GM18502 (cell line): Measurements from ENCODE around the gene TMEM238.
"Not testable (repeated sequence)": the region's sequence is repeated elsewhere in the genome, so short reads cannot be mapped to it uniquely, and the experiment has no call there.

Experiments
- ATAC-seq: cut with Tn5 transposase; IDR thresholded peaks from one replicate; pipeline ENCODE4 v1.9.1; 2021; ENCODE audit warnings: mild to moderate bottlenecking; ENCODE audit not compliant: unreplicated experiment, poor library complexity

The TMEM238 gene

DNA sequence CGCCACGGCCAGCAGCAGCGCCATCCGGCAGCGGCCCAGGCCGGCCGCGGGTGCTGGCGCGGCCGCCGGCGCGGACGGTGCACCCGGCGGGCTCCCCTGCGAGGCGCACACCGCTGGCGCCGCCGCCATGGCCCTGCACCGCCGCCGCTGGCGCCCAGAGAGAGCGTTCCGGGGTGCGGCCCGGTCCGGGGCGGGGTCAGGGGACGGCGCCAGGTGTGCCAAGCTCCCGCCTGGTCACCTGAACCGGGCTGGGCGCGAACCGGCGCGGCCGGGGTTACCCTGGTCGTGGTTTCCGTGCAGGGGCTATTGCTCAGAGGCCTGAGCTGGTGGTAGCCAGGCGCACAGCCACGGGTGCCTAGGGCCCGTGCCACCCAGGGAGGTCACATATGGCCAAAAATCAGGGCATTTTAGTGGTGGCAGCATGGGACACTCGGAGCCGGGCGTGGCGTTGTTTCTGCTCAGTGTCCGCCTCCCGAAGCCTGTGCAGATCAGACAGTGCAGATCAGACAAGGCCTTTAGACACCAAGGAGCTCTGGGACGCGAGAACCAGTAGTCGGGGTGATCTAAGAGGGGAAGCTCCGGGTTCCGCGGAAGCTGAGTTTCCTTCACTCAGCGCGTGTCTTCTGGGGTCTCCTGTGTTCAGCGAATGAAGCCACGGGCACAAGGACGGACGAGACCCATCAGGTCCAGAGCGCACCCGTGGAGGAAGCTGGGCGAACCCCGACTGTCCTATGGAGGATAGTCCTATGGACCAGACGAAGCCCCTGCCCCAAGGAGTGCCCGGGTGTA is at the start of gene TMEM238:
Gene TMEM238 (minus strand): TSS at position 162 of the 789 bp plus-strand sequence. CDS start 33 bp downstream, at position 129.
- ATAC-seq, result peak; percentile 19

DNA sequence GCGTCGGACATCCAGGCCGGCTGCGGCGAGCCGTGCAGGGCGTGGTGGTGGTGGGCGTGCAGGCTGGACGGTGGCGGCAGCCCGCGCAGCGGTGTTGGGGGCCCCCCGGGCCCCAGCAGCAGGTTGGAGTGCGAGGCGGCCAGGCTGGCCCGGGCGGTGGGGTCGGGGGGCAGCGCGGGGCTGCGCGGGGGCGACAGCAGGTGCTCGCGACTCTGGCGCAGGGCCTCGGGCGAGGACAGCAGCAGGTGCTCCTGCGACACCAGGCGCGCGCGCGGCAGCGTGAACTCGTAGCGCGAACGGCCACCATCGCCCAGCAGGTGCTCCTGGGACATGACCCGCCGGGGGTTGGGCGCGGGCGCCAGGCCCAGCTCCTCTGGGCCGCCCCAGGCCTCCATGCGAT is 49.2 kb upstream of the TMEM238 start:
- no peak for ATAC-seq

GRCh38 chr19:55432241-55432959 is 48.3 kb upstream of the TMEM238 start:
- no peak for ATAC-seq

DNA sequence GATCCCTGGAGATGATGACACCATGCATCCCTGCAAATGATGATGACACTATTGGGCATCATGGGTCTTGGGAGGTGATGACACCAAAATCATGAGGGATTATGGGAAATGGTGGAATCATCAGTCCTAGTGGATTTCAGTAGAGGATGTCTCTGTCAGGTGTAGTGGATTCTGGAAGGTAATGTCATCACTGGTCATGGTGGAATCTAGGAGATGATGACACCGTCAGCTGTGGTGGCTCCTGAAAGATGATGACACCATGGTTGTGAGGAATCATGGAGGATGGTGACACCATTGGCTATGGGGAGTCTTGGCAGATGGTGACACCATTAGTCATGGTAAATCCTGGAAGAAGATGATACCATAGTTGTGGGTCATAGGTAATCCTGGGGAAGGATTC is 47.1 kb upstream of the TMEM238 start:
- ATAC-seq, result no peak

DNA sequence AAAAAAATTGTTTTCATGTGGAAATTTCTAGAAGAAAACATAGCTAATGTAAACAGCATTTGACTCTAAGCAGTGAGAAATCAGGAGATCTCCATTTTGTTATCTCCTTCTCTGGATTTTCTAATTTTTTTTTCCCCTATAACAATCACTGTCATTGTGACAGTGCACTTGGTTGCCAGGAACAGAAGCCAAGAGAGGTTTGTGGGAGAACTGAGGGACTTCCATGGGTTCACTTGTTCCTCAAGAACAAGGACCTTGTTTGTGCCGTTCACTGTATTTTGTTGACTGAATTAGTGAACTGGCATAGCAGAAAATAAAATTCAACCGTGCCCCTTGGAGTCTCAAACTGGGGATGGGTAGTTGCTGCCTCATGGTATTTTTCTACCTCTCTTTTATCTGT is 42.0 kb upstream of the TMEM238 start:
- ATAC-seq, result no peak

DNA sequence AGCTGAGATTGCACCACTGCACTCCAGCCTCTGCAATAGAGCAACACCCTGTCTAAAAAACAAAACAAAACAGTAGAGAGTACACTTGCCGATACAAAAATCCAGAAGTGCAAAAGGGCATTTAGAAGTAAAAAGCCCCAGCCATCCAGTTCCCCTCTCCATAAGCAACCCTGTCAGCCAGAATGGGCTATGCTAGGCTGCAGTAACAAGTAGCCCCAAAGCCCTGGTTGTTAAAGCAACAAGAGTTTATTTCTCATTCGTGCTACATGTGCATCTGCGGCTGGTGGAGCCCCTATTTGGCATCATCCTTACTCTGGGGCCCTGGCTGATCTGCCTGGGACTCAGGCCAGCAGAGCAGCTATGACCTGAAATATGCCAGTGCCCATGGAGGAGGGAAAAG is 40.4 kb upstream of the TMEM238 start:
- ATAC-seq, result no peak

DNA sequence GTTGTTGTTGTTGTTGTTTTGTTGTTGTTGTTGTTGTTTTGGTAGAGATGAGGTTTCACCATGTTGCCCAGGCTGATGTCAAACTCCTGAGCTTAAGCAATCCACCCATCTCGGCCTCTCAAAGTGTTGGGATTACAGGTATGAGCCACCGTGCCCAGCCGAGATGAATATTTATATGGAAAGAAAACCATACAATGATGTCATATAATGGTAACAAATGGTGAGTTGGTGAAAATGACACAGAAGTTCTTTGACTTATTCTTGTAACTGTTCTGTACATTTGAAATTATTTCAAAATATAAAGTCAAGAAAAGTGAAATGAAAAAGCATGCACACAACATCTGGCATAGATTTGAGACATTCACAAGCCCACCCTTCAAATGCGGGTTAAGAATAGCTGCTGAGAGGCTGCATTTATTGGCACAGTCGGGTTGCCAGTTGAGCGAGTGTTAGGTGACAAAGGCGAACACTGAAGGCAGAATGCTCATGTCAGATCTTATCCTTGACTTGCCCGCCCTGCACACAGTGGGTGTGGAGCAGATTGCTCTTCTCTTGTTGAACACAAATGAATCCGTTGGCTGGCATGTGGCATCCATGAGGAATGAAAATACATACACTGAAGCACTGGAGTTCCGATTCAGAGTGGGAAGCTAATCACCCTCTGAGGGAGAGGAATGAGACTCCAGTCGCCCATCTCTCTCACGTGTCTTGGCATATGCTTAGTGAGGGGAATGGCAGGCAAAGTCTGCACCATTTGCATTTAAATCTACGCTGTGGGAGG is 39.3 kb upstream of the TMEM238 start:
- ATAC-seq, result no peak

GRCh38 chr19:55421281-55421680 is 37.2 kb upstream of the TMEM238 start:
- ATAC-seq, result not testable (repeated sequence)

- ATAC-seq, result no peak
These were observed 35.6 kb upstream of the TMEM238 start for GRCh38 chr19:55419624-55420236.

GRCh38 chr19:55419103-55419502 is 35.0 kb upstream of the TMEM238 start:
- ATAC-seq, result no peak

DNA sequence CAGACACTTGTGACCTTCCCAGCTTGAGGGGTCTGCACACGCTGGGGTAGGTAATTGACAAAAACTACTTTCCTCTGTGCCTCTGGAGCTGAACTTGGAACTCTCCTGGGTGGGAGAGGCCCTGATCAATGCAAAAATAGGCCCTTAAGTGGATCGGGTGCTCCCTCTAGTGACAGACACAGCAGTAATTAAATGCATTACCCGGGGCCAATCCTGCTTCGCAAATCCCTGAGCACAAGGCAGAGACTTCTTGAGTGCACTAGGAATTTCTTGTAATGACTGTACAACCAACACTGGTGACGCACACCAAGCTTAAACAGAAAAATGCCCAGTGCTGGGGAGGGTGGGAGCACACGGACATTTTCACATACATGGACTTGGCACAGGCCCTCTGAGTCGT is 34.1 kb upstream of the TMEM238 start:
- ATAC-seq, result no peak

DNA sequence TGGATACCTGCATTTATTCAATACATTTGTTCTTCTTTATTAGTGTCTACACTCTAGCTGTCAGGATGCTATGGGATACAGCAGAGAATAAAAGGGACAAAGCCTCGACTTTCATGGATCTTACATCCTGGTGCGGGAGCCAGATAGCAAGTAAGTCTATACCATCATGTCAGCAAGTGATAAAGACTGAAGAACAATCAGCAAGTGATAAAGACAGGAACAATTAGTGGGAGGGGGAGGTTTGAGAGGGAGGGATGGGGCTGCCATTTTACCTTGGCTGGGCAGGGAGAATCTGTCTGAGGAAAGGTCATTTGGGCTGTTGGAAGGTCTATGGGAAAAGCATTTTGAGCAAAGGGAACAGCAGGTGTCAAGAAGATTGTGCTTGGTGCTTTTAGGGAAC is 26.1 kb upstream of the TMEM238 start:
- ATAC-seq, result no peak

- not testable (repeated sequence) for ATAC-seq
These were observed 25.1 kb upstream of the TMEM238 start for GRCh38 chr19:55409179-55409578.

- no peak for ATAC-seq
These were observed 24.4 kb upstream of the TMEM238 start for GRCh38 chr19:55408533-55408872.

GRCh38 chr19:55407800-55408532 is 23.9 kb upstream of the TMEM238 start:
- ATAC-seq, result peak; percentile 86

DNA sequence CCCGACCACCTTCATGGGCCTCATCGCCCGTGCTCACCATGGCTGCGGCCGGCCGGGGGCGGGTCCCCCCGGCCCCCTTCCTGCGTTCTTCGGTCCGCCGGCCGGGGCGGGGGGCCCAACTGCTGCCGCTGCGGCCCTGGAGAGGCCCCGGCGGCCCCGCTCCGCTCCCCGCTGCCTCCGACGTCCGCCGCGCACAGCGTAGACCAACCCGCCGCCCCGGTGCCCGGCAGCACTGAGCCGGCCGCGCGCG is 23.4 kb upstream of the TMEM238 start, which contains the start of gene UBE2S:
Gene UBE2S (minus strand): TSS at position 239 of the 250 bp plus-strand sequence. CDS start 199 bp downstream, at position 40.
- ATAC-seq, result not testable (repeated sequence)

DNA sequence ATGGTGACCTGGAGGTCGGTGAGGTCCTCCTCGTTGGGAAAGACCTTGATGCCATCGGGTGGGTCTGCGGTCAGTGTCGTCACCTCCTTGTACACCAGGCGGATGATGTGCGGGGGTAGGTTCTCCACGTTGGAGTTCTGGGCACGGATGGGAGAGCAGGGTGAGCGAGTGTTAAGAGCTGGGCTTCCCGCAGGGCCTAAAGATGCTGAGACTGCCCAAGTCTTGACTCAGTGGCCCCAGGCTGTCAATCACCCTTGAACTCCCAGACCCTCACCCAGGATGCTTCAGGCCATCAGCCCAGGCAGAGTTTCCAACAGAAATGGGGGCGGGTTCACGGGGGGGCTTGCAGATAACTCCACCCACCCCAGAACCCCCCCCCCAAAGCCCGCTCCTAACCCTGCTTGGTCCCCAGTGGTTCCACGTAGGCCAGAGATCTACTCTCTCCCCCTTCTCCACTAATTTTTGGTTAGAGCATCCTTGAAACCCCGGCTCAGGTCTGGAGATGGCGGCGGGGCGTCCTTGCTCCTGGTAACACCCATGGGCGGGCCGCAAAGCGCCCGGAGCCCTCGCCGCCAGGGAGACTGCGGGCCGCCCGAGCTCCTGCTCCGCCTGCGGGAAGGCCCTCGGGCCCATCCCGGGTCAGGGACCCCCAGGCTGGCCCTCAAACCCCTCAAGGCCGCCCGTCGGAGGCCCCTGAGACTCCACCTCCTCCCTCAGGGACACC is 22.9 kb upstream of the TMEM238 start:
- no peak for ATAC-seq

GRCh38 chr19:55406091-55406825 is 22.2 kb upstream of the TMEM238 start:
- ATAC-seq, result no peak

DNA sequence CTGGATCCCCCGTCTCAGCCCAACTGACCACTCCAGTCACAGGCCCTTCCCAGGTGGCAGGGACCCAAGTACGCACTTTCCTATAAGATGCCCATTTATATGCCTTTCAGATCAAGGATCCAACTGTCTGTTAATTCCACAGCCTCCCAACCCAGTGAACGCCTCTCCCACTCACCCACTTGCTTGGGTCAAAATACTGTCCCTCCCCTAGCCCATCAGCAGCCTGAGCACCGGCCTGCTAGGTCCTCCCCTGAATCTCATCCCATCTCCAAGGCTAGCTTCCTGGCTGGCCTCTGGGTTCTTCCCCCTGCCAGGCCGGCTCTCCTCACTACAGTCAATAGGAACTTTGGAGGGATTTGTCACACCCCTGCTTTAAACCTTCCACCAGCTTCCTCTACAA is 21.5 kb upstream of the TMEM238 start:
- no peak for ATAC-seq
